Esophagus muscularis mucosa (tissue), 4 donors: ENCODE results near the gene OR1M1. TPM values are rescaled to one million over a fixed set of nuclear protein-coding genes. Genes with fewer than 3 reads are reported as not detected.

ENCODE experiments used
- DNase-seq: peaks from one replicate; pipeline ENCODE4 v3.0.0-alpha.2; 2017; ENCODE audit errors: extremely low spot score
- H3K27ac ChIP-seq, 4 donors: fragments of 200-600 bp; sonication (generic); replicated peaks in 1 of 4; 1 replicate in 3 of 4; 2 replicates in 1 of 4; pipeline ENCODE4 v1.5.1; 2016 to 2019; ENCODE audit warnings: mild to moderate bottlenecking in 1 of 4
- H3K27me3 ChIP-seq, 4 donors: fragments of 200-600 bp; sonication (generic); one replicate each; pipeline versions ENCODE4 v1.5.1 to v1.6.0; 2016 to 2019
- H3K36me3 ChIP-seq, 4 donors: fragments of 200-600 bp; sonication (generic); one replicate each; pipeline ENCODE4 v1.5.1; 2016 to 2019
- H3K4me1 ChIP-seq, 4 donors: fragments of 200-600 bp; sonication (generic); one replicate each; pipeline ENCODE4 v1.5.1; 2016 to 2019
- H3K4me3 ChIP-seq, 4 donors: fragments of 200-600 bp; sonication (generic); 1 replicate in 2 of 4; 2 replicates in 2 of 4; pipeline ENCODE4 v1.5.1; 2016 to 2019; ENCODE audit warnings: mild to moderate bottlenecking in 4 of 4, moderate library complexity in 1 of 4
- H3K9me3 ChIP-seq, 4 donors: fragments of 200-600 bp; sonication (generic); 1 replicate in 3 of 4; 2 replicates in 1 of 4; pipeline ENCODE4 v1.5.1; 2016 to 2019
- EP300 ChIP-seq: sonication (generic); formaldehyde crosslinking; IDR thresholded peaks from one replicate; pipeline ENCODE4 v1.6.1; 2017; ENCODE audit warnings: antibody characterized with exemption
- POLR2A ChIP-seq: fragments of 450-650 bp; IDR thresholded peaks from one replicate; pipeline ENCODE4 v1.6.1; 2017; ENCODE audit warnings: antibody characterized with exemption, moderate library complexity, mild to moderate bottlenecking, low read depth
- POLR2AphosphoS5 ChIP-seq, 2 donors: sonication (generic); formaldehyde crosslinking; IDR thresholded peaks; one replicate each; pipeline ENCODE4 v1.6.1; 2017; ENCODE audit warnings: antibody characterized with exemption in 2 of 2
- WGBS: methylation state at CpG from one replicate; pipeline ENCODE4 v1.1.5; 2018; 5-methylcytosine and 5-hydroxymethylcytosine counted together
- intact Hi-C: fragments of 100-400 bp; cut with DNase I; formaldehyde crosslinking; loops from one replicate; pipeline ENCODE4 v1.15.1; 2023
- total RNA-seq, 4 donors: library from RNA; depleted of rRNA; stranded (reverse); fragments of >200 nt; gene quantifications; one replicate each; pipeline versions ENCODE4 v1.1.0 to v1.2.1, GENCODE V29; 2016
- TF ChIP-seq, protein P1 (sequence below), 3 experiments: fragments of 200-600 bp in 2 of 3; fragments of 450-650 bp in 1 of 3; sonication (generic) in 2 of 3; IDR thresholded peaks; one replicate each; pipeline ENCODE4 v1.5.1; 2017 to 2019; ENCODE audit warnings: antibody characterized with exemption in 3 of 3, mild to moderate bottlenecking in 2 of 3, moderate library complexity in 1 of 3

OR1M1 gene
- total RNA-seq, 4 donors from 2014 or later: not detected

DNA sequence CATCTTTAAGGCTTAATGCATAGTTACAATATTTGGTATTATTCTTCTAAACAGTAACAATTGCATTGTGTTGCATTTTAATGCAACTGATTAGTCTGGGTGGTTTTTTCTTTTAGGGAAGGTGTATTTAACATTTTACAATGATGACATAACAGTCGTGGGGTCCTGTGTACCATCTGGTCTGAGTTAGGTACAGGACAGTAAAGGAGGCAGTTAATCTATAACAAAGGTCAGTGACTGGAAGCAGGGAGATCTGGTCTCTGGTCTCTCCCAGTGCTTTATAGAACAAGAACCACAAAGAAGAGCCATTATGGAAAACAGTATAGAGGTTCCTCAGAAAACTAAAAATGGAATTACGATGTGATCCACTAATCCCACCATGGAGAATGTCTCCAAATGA lies 23.1 kb downstream of the OR1M1 start:
- DNase-seq: no peak
- TF ChIP-seq, protein P1, sequence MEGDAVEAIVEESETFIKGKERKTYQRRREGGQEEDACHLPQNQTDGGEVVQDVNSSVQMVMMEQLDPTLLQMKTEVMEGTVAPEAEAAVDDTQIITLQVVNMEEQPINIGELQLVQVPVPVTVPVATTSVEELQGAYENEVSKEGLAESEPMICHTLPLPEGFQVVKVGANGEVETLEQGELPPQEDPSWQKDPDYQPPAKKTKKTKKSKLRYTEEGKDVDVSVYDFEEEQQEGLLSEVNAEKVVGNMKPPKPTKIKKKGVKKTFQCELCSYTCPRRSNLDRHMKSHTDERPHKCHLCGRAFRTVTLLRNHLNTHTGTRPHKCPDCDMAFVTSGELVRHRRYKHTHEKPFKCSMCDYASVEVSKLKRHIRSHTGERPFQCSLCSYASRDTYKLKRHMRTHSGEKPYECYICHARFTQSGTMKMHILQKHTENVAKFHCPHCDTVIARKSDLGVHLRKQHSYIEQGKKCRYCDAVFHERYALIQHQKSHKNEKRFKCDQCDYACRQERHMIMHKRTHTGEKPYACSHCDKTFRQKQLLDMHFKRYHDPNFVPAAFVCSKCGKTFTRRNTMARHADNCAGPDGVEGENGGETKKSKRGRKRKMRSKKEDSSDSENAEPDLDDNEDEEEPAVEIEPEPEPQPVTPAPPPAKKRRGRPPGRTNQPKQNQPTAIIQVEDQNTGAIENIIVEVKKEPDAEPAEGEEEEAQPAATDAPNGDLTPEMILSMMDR (IDR thresholded peaks at IDR 0.05): no peak
- no peak for TF ChIP-seq POLR2AphosphoS5 (IDR thresholded peaks at IDR 0.05)
- no peak for TF ChIP-seq EP300
- no peak for TF ChIP-seq POLR2A
- H3K36me3 ChIP-seq: no peaks in the 10 kb centered on the region
- no peak overlapping the region for H3K4me3 ChIP-seq
- H3K9me3 ChIP-seq: no peaks in the 10 kb centered on the region
- peaks cover 0 to 44% (median 0%) of the 10 kb centered on the region in 4 donors for H3K27me3 ChIP-seq
- intact Hi-C loops: no loop called here
- 46% methylated on average over 2 of the region's 2 CpGs for WGBS
- H3K4me1 ChIP-seq: no peaks in the 10 kb centered on the region
- no peak overlapping the region for H3K27ac ChIP-seq

DNA sequence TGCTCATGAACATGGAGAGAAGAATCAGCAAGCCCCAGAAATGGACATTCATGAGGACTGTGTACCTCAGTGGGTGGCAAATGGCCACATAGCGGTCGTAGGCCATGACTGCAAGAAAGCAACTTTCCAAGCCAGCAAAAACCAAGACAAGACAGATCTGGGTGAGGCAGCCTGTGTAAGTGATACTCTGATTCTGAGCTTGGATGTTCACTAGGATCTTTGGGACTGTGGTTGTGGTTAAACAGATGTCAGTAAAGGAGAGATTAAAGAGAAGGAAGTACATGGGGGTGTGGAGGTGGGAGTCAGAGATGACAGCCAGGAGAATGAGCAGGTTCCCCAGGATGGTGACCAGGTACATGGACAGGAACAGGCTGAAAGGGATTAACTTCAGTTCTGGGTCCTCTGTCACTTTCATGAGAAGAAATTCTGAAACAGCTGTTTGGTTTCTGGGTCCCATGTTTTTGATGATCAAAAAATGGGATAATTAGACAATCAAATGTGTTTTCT lies 28.5 kb downstream of the OR1M1 start, which contains the start of gene OR7G1:
Gene OR7G1 (minus strand): TSS at position 457 of the 507 bp plus-strand sequence. CDS start 0 bp downstream, at position 457.
- no peak for DNase-seq
- H3K27me3 ChIP-seq: peaks cover 0 to 42% (median 0%) of the 10 kb centered on the region in 4 donors
- no peaks in the 10 kb centered on the region for H3K36me3 ChIP-seq
- 86% methylated on average over 2 of the region's 2 CpGs for WGBS
- H3K4me3 ChIP-seq: no peak within 1 kb of the TSS
- H3K9me3 ChIP-seq: no peaks in the 10 kb centered on the region
- no peak within 1 kb of the TSS for H3K27ac ChIP-seq
- intact Hi-C loops: no loop called here
- no peak for TF ChIP-seq POLR2A
- no peak for TF ChIP-seq POLR2AphosphoS5 (IDR thresholded peaks at IDR 0.05)
- TF ChIP-seq, protein P1 (IDR thresholded peaks at IDR 0.05): no peak
- no peak for TF ChIP-seq EP300
- H3K4me1 ChIP-seq: no peaks in the 10 kb centered on the region

DNA sequence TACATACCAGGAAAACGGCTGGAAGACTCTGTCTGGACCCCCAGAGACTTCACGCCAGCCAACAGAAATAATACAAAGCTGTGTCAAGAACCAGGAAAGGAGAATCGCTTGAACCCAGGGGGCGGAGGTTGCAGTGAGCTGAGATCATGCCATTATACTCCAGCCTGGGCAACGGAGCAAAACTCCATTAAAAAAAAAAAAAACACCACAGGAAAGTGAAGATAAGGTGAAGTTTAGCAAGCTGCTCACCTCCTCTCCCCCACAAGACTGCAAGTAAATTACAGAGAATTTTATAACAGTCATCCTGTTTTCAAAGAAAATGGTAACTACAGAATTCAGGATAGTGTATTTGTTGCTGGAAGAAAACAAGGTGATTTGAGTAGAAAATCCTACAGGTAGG lies 29.7 kb downstream of the OR1M1 start:
- WGBS: 58% methylated on average over 5 of the region's 5 CpGs

DNA sequence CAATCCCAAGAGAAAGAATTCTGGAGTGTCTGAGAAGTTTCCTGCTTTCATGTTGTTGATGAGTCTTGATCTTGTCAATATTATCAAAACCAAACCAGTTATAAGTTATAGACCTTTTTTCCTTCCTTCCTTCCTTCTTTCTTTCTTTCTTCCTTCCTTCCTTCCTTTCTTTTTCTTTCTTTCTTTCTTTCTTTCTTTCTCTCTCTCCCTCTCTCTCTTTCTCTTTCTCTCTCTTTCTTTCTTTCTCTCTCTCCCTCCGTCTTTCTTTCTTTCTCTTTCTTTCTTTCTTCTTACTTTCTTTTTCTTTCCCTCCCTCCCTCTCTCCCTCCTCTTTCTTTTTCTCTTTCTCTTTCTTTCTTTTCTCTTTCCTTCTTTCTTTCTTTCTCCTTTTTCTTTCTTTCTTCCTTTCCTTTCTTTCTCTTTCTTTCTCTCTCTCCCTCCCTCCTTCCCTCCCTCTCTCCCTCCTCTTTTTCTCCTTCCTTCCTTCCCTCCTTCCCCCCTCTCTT lies 40.1 kb downstream of the OR1M1 start, which contains the start of gene OR7G3:
Gene OR7G3 (minus strand): TSS at position 51 of the 506 bp plus-strand sequence. CDS start 0 bp downstream, at position 51.
- H3K36me3 ChIP-seq: no peaks in the 10 kb centered on the region
- TF ChIP-seq, protein P1 (IDR thresholded peaks at IDR 0.05): no peak
- TF ChIP-seq POLR2A (no peak), POLR2AphosphoS5 (IDR thresholded peaks at IDR 0.05) (no peak), EP300 (no peak)
- peaks cover 0 to 39% (median 0%) of the 10 kb centered on the region in 4 donors for H3K27me3 ChIP-seq
- H3K4me1 ChIP-seq: no peaks in the 10 kb centered on the region
- no peak within 1 kb of the TSS for H3K27ac ChIP-seq
- H3K4me3 ChIP-seq: no peak within 1 kb of the TSS
- no peaks in the 10 kb centered on the region for H3K9me3 ChIP-seq
- no peak for DNase-seq
- intact Hi-C loops: no loop called here
- WGBS: no CpG with 5 or more reads among the region's 1 CpG

More for the DNA sequence above, 29.7 kb downstream of the OR1M1 start:
- H3K4me3 ChIP-seq: no peak overlapping the region
- DNase-seq: no peak
- TF ChIP-seq EP300 (no peak), POLR2AphosphoS5 (IDR thresholded peaks at IDR 0.05) (no peak), POLR2A (no peak)
- TF ChIP-seq, protein P1 (IDR thresholded peaks at IDR 0.05): no peak
- peaks cover 0 to 43% (median 0%) of the 10 kb centered on the region in 4 donors for H3K27me3 ChIP-seq
- peaks cover 0 to 3% (median 0%) of the 10 kb centered on the region in 4 donors for H3K9me3 ChIP-seq
- H3K36me3 ChIP-seq: no peaks in the 10 kb centered on the region
- H3K4me1 ChIP-seq: no peaks in the 10 kb centered on the region
- intact Hi-C loops: no loop called here
- H3K27ac ChIP-seq: no peak overlapping the region
